DMS79 treated with DMSO at 0.1 percent for 48 hours (cell line): ENCODE results near the gene BGN.

Source experiments
- DNase-seq: peaks from one replicate; lab custom pipeline; 2025; lab: John Stamatoyannopoulos, UW

Gene BGN

GRCh38 chrX:153507484-153508178 is 12.9 kb downstream of the BGN start:
- DNase-seq: peak; percentile 61

- DNase-seq: no peak
These were observed 14.8 kb downstream of the BGN start for GRCh38 chrX:153509592-153509991.

- no peak for DNase-seq
These were observed 15.6 kb downstream of the BGN start for GRCh38 chrX:153510383-153510782.

- DNase-seq: peak; percentile 52
These were observed 17.2 kb downstream of the BGN start for GRCh38 chrX:153511784-153512500.

GRCh38 chrX:153512501-153512893 is 17.7 kb downstream of the BGN start:
- no peak for DNase-seq

- DNase-seq: no peak
These were observed 18.5 kb downstream of the BGN start for GRCh38 chrX:153513265-153513664.

- no peak for DNase-seq
These were observed 19.5 kb downstream of the BGN start for GRCh38 chrX:153514259-153514658.

- no peak for DNase-seq
These were observed 20.7 kb downstream of the BGN start for GRCh38 chrX:153515435-153515834.

GRCh38 chrX:153516073-153516472 is 21.3 kb downstream of the BGN start:
- no peak for DNase-seq

GRCh38 chrX:153517423-153517822 is 22.6 kb downstream of the BGN start, which contains the start of gene ATP2B3:
ATP2B3 (plus strand) TSS chrX:153517642; CDS start chrX:153536248, 18,606 bp downstream.
- no peak for DNase-seq

- DNase-seq: no peak
These were observed 23.4 kb downstream of the BGN start for GRCh38 chrX:153517946-153518834.

GRCh38 chrX:153519569-153520286 is 24.9 kb downstream of the BGN start:
- DNase-seq: no peak

- DNase-seq: no peak
These were observed 25.6 kb downstream of the BGN start for GRCh38 chrX:153520287-153520917.

GRCh38 chrX:153521034-153521433 is 26.3 kb downstream of the BGN start:
- peak; percentile 32 for DNase-seq

GRCh38 chrX:153522259-153522658 is 27.5 kb downstream of the BGN start:
- DNase-seq: no peak

GRCh38 chrX:153523269-153523668 is 28.5 kb downstream of the BGN start:
- DNase-seq: no peak

GRCh38 chrX:153524234-153524633 is 29.5 kb downstream of the BGN start:
- no peak for DNase-seq

GRCh38 chrX:153525451-153525850 is 30.7 kb downstream of the BGN start:
- DNase-seq: no peak

GRCh38 chrX:153526042-153526441 is 31.3 kb downstream of the BGN start:
- no peak for DNase-seq

GRCh38 chrX:153526801-153527200 is 32.0 kb downstream of the BGN start:
- no peak for DNase-seq

- DNase-seq: peak; percentile 33
These were observed 32.4 kb downstream of the BGN start for GRCh38 chrX:153527208-153527607.
